ENCODE measurements around the gene LRRC51.
A peak's percentile ranks its signal among the peaks of the same experiment; 100 is the strongest.

Gene LRRC51

DNA sequence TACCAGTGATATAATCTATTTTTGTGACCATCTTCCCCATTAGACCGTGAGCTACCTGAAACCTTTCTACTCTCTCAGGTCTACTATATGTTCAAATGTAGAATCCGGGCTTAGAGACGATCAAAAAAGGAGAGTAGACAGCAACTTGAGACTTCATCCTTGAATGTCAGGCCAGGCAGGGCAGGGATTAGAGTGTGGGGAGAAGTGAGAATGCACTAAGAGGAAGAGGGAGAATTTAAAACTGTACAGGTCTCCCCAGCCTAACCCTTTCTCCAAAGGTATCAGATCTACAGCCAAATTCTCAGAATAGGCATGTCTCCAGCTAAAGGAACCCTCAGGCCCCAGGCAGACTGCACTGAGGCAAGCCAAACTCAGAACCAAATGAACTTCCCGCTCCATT is 21.5 kb downstream of the LRRC51 start:
- H3K9me3 Mint-ChIP-seq: no peaks in the 10 kb centered on the region
- DNase-seq (ENCODE audit: low spot score in 2 of 2) (no peak), ATAC-seq (replicated peaks; ENCODE audit: extremely low read depth, poor library complexity, severe bottlenecking) (no peak)
- H3K27me3 Mint-ChIP-seq: no peaks in the 10 kb centered on the region
- H3K4me1 Mint-ChIP-seq: peaks cover 46% of the 10 kb centered on the region
- peak overlapping the region; percentile 81 for H3K4me3 Mint-ChIP-seq
- H3K27ac Mint-ChIP-seq (ENCODE audit: low read depth): peak overlapping the region; percentile 86
- H3K36me3 Mint-ChIP-seq (ENCODE audit: insufficient read depth): peaks cover 17% of the 10 kb centered on the region

DNA sequence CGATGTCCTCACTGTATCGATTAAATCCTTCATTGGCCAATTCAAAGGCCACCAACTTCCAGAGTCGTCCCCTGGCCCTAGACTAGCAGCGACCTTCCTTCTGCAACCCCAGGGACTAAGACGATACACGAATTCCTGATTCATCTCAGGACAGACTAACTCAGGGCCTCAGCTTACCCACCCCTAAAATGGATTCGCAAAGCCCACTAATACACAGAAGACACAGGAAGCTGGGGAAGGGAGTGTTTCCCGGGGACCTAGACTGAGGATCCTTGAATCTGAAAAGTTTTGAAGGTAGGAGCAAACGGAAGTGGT is 21.9 kb downstream of the LRRC51 start:
- peak overlapping the region; percentile 86 for H3K27ac Mint-ChIP-seq (ENCODE audit: low read depth)
- no peak for DNase-seq (ENCODE audit: low spot score in 2 of 2)
- no peaks in the 10 kb centered on the region for H3K27me3 Mint-ChIP-seq
- peak; percentile 5 for ATAC-seq (replicated peaks; ENCODE audit: extremely low read depth, poor library complexity, severe bottlenecking)
- H3K4me3 Mint-ChIP-seq: peak overlapping the region; percentile 81
- peaks cover 46% of the 10 kb centered on the region for H3K4me1 Mint-ChIP-seq
- H3K9me3 Mint-ChIP-seq: no peaks in the 10 kb centered on the region
- H3K36me3 Mint-ChIP-seq (ENCODE audit: insufficient read depth): peaks cover 13% of the 10 kb centered on the region

DNA sequence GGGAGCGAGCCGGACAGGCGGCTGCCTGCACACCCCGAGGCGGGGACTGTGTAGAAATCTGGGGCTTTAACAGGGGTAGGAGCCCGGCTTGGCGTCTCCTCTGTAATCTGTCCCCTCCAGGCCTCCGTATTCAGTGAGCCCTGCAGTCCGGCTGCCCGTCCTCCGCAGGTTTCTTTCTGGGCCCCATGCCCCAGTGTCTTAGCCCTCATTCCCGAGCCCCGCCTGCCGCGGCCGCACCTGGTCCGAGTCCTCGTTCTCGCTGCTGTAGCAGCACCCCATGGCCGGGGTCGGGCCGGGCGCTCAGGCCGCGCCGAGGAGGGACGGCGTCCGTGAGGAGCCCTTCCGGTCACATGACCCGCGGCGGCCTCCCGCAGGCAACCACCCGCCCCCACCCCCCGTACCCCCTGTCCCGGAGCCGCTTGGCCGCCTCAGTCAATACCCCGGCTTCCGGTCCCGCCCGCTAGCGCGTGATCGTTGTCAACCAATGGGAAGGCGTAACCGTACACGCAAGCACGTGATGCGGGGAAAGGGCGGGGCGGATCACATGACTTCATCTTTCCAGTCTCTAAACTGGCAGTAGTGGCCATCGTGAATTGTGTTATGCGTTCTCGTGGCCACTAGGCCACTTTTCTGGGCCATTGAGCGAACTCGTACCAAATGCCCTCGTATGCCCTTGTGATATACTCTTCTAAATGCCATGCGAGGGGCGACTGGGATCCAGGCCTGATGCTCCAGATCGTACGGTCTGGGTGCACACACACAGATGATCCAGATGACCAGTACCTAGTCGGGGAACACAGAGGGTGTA is 22.5 kb downstream of the LRRC51 start, which contains the start of gene LAMTOR1:
LAMTOR1 (minus strand) TSS at position 352 of the 808 bp plus-strand sequence; CDS start at position 279, 73 bp downstream.
- H3K36me3 Mint-ChIP-seq (ENCODE audit: insufficient read depth): peaks cover 13% of the 10 kb centered on the region
- DNase-seq (ENCODE audit: low spot score in 2 of 2): peak; percentile 95 to 96

DNA sequence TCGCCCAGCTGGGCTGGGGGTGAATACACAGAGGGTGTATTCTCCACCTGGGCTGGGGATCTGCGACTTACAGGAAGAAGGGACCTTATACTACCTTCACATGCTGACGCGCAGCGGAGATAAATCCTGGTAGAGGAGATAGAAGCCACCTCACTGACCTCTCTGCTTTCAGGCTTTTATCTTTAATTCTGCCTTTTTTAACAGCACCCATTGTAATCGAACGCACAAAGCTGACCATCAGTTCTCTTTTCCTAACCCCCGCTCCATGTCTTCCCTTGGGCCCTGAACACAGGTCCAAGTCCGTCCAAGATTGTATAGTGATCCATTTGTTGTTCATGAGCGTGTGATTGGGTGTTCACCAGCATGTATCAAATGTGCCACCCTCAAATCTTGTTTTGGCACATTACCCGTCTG is 23.1 kb downstream of the LRRC51 start:
- H3K36me3 Mint-ChIP-seq (ENCODE audit: insufficient read depth): peaks cover 11% of the 10 kb centered on the region
- H3K4me3 Mint-ChIP-seq: peak overlapping the region; percentile 81
- ATAC-seq (replicated peaks; ENCODE audit: extremely low read depth, poor library complexity, severe bottlenecking) (no peak), DNase-seq (ENCODE audit: low spot score in 2 of 2) (no peak)
- H3K9me3 Mint-ChIP-seq: no peaks in the 10 kb centered on the region
- peak overlapping the region; percentile 86 for H3K27ac Mint-ChIP-seq (ENCODE audit: low read depth)
- peaks cover 40% of the 10 kb centered on the region for H3K4me1 Mint-ChIP-seq
- H3K27me3 Mint-ChIP-seq: no peaks in the 10 kb centered on the region

More for the DNA sequence above, 22.5 kb downstream of the LRRC51 start, which contains the start of gene LAMTOR1:
- H3K4me3 Mint-ChIP-seq: peak within 1 kb of the TSS; percentile 81
- H3K27me3 Mint-ChIP-seq: no peaks in the 10 kb centered on the region
- ATAC-seq (replicated peaks; ENCODE audit: extremely low read depth, poor library complexity, severe bottlenecking): peak; percentile 98
- H3K9me3 Mint-ChIP-seq: no peaks in the 10 kb centered on the region
- H3K4me1 Mint-ChIP-seq: peaks cover 40% of the 10 kb centered on the region
- H3K27ac Mint-ChIP-seq (ENCODE audit: low read depth): peak within 1 kb of the TSS; percentile 86

DNA sequence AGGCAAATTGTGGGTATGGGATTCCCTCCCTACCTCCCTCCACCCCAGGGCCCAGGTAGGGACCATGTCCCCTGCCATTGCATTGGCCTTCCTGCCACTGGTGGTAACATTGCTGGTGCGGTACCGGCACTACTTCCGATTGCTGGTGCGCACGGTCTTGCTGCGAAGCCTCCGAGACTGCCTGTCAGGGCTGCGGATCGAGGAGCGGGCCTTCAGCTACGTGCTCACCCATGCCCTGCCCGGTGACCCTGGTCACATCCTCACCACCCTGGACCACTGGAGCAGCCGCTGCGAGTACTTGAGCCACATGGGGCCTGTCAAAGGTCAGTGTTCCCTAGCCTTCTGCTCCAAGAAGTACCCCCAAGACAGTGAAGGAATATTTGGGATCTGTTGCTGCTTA is 25.2 kb downstream of the LRRC51 start, which contains the start of gene TOMT:
TOMT (plus strand) TSS at position 37 of the 400 bp plus-strand sequence; CDS start at position 65, 28 bp downstream.
- no peak within 1 kb of the TSS for H3K4me3 Mint-ChIP-seq
- DNase-seq (ENCODE audit: low spot score in 2 of 2) (no peak), ATAC-seq (replicated peaks; ENCODE audit: extremely low read depth, poor library complexity, severe bottlenecking) (no peak)
- H3K9me3 Mint-ChIP-seq: no peaks in the 10 kb centered on the region
- peak within 1 kb of the TSS; percentile 86 for H3K27ac Mint-ChIP-seq (ENCODE audit: low read depth)
- peaks cover 34% of the 10 kb centered on the region for H3K4me1 Mint-ChIP-seq
- peaks cover 13% of the 10 kb centered on the region for H3K36me3 Mint-ChIP-seq (ENCODE audit: insufficient read depth)
- H3K27me3 Mint-ChIP-seq: no peaks in the 10 kb centered on the region

DNA sequence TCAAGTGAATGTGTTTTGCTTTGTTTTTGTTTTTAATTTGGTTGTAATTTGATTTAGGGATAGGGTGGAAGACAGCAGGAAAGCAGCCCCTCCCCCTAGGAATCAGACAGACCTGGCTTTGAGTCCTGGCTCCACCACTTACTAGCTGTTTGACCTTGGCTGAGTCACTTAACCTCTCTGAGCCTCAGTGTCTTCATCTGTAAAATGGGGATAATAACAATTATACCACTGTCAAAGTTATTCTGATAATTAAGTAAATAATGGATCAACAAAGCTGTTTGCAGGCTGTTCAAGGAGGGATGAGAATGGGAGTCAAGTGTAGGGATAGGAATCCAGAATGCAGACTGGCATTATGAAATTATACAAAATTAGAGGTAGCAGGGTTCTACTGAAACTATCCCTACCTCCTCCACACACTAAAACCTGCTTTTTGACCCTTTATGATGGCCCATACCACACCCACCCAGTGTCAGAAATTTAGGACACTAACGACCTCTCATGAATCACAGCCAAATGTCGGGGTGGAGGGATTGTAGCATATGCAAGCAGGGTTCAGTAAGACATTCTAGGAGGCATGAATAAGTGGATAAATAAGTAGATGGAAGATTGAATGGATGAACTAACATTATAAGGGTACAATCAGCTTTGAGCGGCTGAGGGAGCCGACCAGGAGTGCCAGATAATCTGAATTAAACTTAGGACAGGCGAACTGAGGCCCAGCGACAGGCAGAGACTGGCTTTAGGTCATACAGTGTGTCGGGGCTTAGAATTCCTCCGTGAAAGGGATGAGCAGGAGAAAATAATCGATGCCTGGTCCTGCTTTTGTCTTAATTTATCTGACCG is 30.9 kb downstream of the LRRC51 start:
- DNase-seq (ENCODE audit: low spot score in 2 of 2) (no peak), ATAC-seq (replicated peaks; ENCODE audit: extremely low read depth, poor library complexity, severe bottlenecking) (no peak)
- peaks cover 19% of the 10 kb centered on the region for H3K4me1 Mint-ChIP-seq
- no peaks in the 10 kb centered on the region for H3K9me3 Mint-ChIP-seq
- peaks cover 15% of the 10 kb centered on the region for H3K36me3 Mint-ChIP-seq (ENCODE audit: insufficient read depth)
- peak overlapping the region; percentile 96 for H3K27ac Mint-ChIP-seq (ENCODE audit: low read depth)
- H3K27me3 Mint-ChIP-seq: no peaks in the 10 kb centered on the region
- H3K4me3 Mint-ChIP-seq: peak overlapping the region; percentile 88

DNA sequence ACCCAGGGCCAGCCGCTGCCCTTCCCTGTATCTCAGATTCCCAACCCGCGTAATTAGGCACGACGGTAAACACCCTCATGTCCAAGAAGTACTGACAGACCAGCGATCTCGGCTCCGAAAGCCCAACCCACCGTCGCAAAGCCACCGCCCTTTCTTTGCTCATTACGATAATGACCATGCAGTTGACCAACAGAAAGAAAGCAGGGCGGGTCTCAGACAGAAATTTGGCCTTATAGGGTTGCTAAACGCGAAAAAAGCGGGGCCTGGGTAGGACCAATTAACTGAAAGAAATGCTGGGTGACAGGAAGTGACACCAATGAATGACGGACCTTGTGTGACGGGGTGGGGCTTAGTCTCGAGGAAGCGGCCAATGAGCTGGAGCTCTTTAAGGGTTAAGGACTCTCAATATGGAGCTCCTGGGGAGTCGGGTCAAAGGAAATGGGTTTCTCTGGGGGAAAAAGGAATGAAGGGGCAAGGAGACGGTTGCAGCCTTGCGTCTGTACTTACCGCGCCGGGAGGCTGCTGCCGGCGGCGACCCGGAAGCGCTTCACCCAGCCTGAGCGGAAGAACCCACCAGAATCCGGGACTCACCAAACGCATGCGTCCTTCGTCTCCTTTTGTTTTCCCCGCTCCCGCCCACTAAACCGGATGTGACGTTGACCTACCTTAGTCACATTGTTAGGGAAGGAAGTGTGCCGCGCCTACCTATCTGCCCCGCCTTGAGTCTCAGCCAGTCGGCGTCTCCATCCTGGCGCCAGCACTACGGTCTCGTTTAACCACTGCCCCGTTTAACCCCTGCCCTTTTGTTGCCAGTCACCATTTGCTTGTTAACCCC is 31.7 kb downstream of the LRRC51 start, which contains the start of gene ANAPC15:
ANAPC15 (minus strand) TSS at position 553 of the 835 bp plus-strand sequence. CDS start 1,419 bp downstream, outside the sequence.
- Mint-ChIP-seq H3K27ac (ENCODE audit: low read depth) (peak within 1 kb of the TSS; percentile 96), H3K27me3 (no peaks in the 10 kb centered on the region), H3K9me3 (no peaks in the 10 kb centered on the region), H3K4me1 (peaks cover 19% of the 10 kb centered on the region), H3K4me3 (peak within 1 kb of the TSS; percentile 88), H3K36me3 (ENCODE audit: insufficient read depth) (peaks cover 15% of the 10 kb centered on the region)
- peak; percentile 90 for ATAC-seq (replicated peaks; ENCODE audit: extremely low read depth, poor library complexity, severe bottlenecking)
- DNase-seq (ENCODE audit: low spot score in 2 of 2): peak; percentile 93 to 99

DNA sequence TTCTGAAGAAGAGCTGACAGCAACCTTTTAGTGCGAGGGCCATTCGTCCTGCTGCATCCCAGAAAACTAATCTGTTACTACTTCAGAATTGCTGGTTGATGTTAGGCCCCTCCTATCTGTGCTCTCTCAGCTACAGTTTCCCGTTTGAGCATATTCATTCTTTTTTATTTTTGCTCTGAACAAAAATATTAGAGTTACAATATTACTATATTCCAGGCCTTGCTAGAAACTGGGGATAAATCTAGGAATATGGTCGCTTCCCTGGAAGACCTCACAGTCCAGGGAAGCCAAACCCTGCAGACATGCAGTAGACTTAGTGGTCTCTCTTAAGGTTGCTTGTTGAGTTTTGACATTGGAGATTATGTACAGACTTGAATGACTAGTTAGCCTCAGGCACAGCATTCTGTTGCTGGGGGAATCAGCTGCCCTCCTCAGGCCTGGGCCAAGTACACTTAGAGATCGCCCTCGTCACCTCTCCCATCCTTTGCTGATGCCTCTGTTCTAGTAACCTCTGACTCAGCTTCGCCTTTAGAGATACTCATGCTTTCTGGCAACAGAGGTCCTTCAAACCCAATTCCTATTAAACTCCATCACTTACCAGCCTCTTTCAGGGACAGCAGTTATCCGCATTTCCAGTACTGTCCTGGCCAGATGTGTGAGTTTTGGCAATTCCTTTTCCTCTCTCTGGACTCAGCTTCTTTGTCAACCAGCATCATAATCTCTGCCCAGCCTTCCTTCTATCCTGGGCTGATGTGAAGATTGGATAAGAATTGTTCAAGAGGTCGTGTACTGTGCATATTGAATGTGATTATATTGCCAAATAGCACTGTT is 32.5 kb downstream of the LRRC51 start:
- H3K36me3 Mint-ChIP-seq (ENCODE audit: insufficient read depth): peaks cover 15% of the 10 kb centered on the region
- H3K4me3 Mint-ChIP-seq: peak overlapping the region; percentile 88
- ATAC-seq (replicated peaks; ENCODE audit: extremely low read depth, poor library complexity, severe bottlenecking) (peak; percentile 10), DNase-seq (ENCODE audit: low spot score in 2 of 2) (no peak)
- peaks cover 19% of the 10 kb centered on the region for H3K4me1 Mint-ChIP-seq
- no peaks in the 10 kb centered on the region for H3K9me3 Mint-ChIP-seq
- no peaks in the 10 kb centered on the region for H3K27me3 Mint-ChIP-seq
- H3K27ac Mint-ChIP-seq (ENCODE audit: low read depth): peak overlapping the region; percentile 96

DNA sequence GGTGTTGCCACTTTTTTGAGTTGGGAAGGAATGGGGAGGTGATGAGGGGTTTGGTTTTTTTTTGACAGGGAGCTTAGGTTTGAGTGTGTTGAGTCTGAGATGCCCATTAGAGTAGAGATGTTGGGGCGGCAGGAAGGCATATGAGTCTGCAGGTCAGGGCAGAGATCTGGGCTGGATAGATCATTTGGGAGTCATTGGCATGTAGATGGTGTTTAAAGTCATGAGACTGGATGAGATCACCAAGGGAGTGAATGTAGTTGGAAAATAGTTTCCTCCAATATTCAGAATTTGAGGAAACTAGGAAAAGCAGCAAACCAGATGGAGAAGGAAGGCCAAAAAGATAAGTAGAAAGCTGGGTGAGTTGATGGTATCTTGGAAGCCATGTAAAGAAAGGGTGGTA is 33.9 kb downstream of the LRRC51 start:
- Mint-ChIP-seq H3K4me1 (peaks cover 19% of the 10 kb centered on the region), H3K36me3 (ENCODE audit: insufficient read depth) (peaks cover 13% of the 10 kb centered on the region), H3K4me3 (no peak overlapping the region), H3K27me3 (peaks cover 14% of the 10 kb centered on the region), H3K9me3 (no peaks in the 10 kb centered on the region), H3K27ac (ENCODE audit: low read depth) (peak overlapping the region; percentile 3)
- no peak for ATAC-seq (replicated peaks; ENCODE audit: extremely low read depth, poor library complexity, severe bottlenecking)
- DNase-seq (ENCODE audit: low spot score in 2 of 2): no peak

DNA sequence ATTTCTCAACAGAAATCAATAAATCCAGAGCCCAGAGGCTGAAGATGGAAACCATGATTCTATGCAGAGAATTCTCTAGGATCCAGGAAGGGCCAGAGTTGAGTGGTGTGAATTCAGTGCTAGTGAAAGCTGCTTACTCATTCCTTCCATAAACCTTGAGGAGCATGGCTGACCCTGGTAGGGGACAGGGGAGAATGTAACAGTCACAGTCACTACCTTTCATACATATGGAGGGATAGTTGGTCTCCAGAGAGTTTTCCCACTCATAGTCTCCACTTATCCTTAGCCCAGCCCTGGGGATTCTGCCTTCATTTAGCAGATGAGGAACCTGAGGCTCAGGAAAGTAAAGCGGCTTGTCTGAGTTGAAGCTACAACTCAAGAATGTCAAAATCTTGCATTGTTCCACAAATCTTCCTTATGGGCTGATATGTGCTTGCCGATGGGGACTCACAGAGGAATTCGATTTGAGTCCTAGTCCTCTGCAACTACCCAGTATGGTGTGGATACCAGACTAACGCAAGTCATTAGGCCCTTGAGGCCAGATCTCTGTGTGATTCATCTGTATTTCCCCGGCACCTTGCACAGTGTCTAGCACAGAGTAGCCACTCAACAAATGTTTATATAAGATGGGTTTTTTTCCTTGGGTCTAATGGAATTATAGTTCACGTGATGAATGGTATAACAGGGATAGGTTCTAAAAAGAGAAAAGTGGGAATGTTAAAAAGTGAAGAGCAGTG is 35.5 kb downstream of the LRRC51 start:
- Mint-ChIP-seq H3K4me3 (no peak overlapping the region), H3K4me1 (peaks cover 15% of the 10 kb centered on the region), H3K27ac (ENCODE audit: low read depth) (no peak overlapping the region), H3K9me3 (no peaks in the 10 kb centered on the region), H3K36me3 (ENCODE audit: insufficient read depth) (peaks cover 13% of the 10 kb centered on the region), H3K27me3 (peaks cover 22% of the 10 kb centered on the region)
- no peak for ATAC-seq (replicated peaks; ENCODE audit: extremely low read depth, poor library complexity, severe bottlenecking)
- DNase-seq (ENCODE audit: low spot score in 2 of 2): no peak

DNA sequence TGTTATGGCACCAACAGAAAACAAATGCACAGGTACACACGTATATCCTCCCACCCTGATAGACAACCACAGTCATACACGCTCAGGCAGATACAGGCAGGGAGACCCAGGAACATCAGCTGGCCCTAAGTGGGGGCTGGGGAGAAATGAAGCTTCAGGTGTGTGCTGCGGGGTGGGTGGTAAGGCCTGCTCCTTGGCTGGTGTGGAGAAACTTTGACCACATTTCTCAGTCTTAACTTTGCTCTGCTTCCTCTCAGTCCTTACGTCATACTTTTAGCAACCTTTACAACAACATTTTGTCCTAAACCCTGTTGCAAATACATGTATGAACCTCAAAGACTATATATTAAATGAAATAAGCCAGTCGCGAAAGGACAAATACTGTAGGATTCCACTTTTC is 38.5 kb downstream of the LRRC51 start:
- H3K4me1 Mint-ChIP-seq: no peaks in the 10 kb centered on the region
- DNase-seq (ENCODE audit: low spot score in 2 of 2): no peak
- H3K36me3 Mint-ChIP-seq (ENCODE audit: insufficient read depth): peaks cover 2% of the 10 kb centered on the region
- no peak overlapping the region for H3K27ac Mint-ChIP-seq (ENCODE audit: low read depth)
- peaks cover 26% of the 10 kb centered on the region for H3K27me3 Mint-ChIP-seq
- H3K4me3 Mint-ChIP-seq: no peak overlapping the region
- no peaks in the 10 kb centered on the region for H3K9me3 Mint-ChIP-seq
- ATAC-seq (replicated peaks; ENCODE audit: extremely low read depth, poor library complexity, severe bottlenecking): no peak
